IMR-90 (cell line): ENCODE measurements around the gene SBF1. TPM values are rescaled to one million over a fixed set of nuclear protein-coding genes. Genes with fewer than 3 reads are reported as not detected.
A peak's percentile ranks its signal among the peaks of the same experiment; 100 is the strongest.

Experiments used
- ATAC-seq: fragments of 200-7000 bp; cut with Tn5 transposase; 2 replicates; pipeline ENCODE4 v1.9.1; 2020; ENCODE audit warnings: low read depth, mild to moderate bottlenecking, moderate library complexity
- BruUV-seq: library from RNA; stranded (reverse); fragments of 400-500 nt; replicated peaks from 2 replicates; lab custom pipeline; 2021; lab: Mats Ljungman, UMichigan
- CTCF ChIA-PET: fragments of 300-600 bp; formaldehyde crosslinking; extraction: SDS; loops from one replicate; lab custom pipeline; 2021; ENCODE audit warnings: antibody characterized with exemption; lab: Yijun Ruan, JAX
- POLR2A ChIA-PET: fragments of 300-600 bp; sonication (Branson Sonifier 250); formaldehyde crosslinking; loops from one replicate; lab custom pipeline; 2022; ENCODE audit warnings: antibody characterized with exemption; ENCODE audit not compliant: unreplicated experiment; lab: Charles Lee
- DNase-seq: peaks from one replicate; pipeline ENCODE4 v3.0.0; 2013
- H2AFZ ChIP-seq: replicated peaks from 2 replicates; pipeline ENCODE3; 2013; ENCODE audit warnings: low read length, mild to moderate bottlenecking; ENCODE audit not compliant: poor library complexity
- H2AK5ac ChIP-seq: 2 replicates; pipeline ENCODE4 v1.6.1; 2013; ENCODE audit warnings: low read depth, low read length, inconsistent platforms
- H2AK9ac ChIP-seq: replicated peaks from 2 replicates; pipeline ENCODE3; 2013; ENCODE audit warnings: mild to moderate bottlenecking, low read depth, low read length, moderate library complexity; ENCODE audit not compliant: poor library complexity
- H2BK120ac ChIP-seq: 2 replicates; pipeline ENCODE4 v1.6.1; 2013; ENCODE audit warnings: low read depth, low read length, inconsistent platforms
- H2BK15ac ChIP-seq: 3 replicates; pipeline ENCODE4 v1.6.1; 2013; ENCODE audit warnings: low read depth, low read length, inconsistent platforms
- H2BK20ac ChIP-seq: 2 replicates; pipeline ENCODE4 v1.6.1; 2013; ENCODE audit warnings: low read depth, mild to moderate bottlenecking, inconsistent platforms, low read length, moderate library complexity
- H2BK5ac ChIP-seq: 2 replicates; pipeline ENCODE4 v1.6.1; 2013; ENCODE audit warnings: mild to moderate bottlenecking, low read depth, low read length, inconsistent platforms; ENCODE audit not compliant: poor library complexity, severe bottlenecking
- H3K14ac ChIP-seq: replicated peaks from 2 replicates; pipeline ENCODE4 v1.6.1; 2013; ENCODE audit warnings: low read depth, low read length, inconsistent platforms
- H3K18ac ChIP-seq: 2 replicates; pipeline ENCODE4 v1.6.1; 2013; ENCODE audit warnings: low read depth, low read length, control low read depth
- H3K23ac ChIP-seq: 2 replicates; pipeline ENCODE4 v1.6.1; 2013; ENCODE audit warnings: low read depth, low read length, inconsistent platforms
- H3K27ac ChIP-seq: 2 replicates; pipeline ENCODE4 v1.5.1; 2013; ENCODE audit warnings: mild to moderate bottlenecking, control low read depth, low read length; ENCODE audit not compliant: insufficient read depth
- H3K27me3 ChIP-seq: 2 replicates; pipeline ENCODE4 v1.6.1; 2013; ENCODE audit warnings: low read length; ENCODE audit not compliant: control insufficient read depth, insufficient read depth
- H3K36me3 ChIP-seq: 2 replicates; pipeline ENCODE4 v1.6.1; 2013; ENCODE audit warnings: low read length, mixed read lengths; ENCODE audit not compliant: control insufficient read depth, insufficient read depth
- H3K4ac ChIP-seq: 2 replicates; pipeline ENCODE4 v1.6.1; 2013; ENCODE audit warnings: low read depth, low read length, inconsistent platforms
- H3K4me1 ChIP-seq: 2 replicates; pipeline ENCODE4 v1.6.1; 2013; ENCODE audit warnings: low read length, mixed read lengths; ENCODE audit not compliant: control insufficient read depth, insufficient read depth
- H3K4me2 ChIP-seq: 2 replicates; pipeline ENCODE4 v1.6.1; 2013; ENCODE audit warnings: low read depth, mild to moderate bottlenecking, control low read depth, low read length, moderate library complexity
- H3K4me3 ChIP-seq: 2 replicates; pipeline ENCODE4 v1.5.1; 2013; ENCODE audit warnings: low read depth, mild to moderate bottlenecking, control low read depth, low read length, moderate library complexity; ENCODE audit not compliant: insufficient read depth
- H3K56ac ChIP-seq: 2 replicates; pipeline ENCODE4 v1.6.1; 2013; ENCODE audit warnings: low read length, inconsistent platforms; ENCODE audit not compliant: insufficient read depth; ENCODE audit errors: extremely low read depth
- H3K79me1 ChIP-seq, 2 experiments: 2 replicates each; pipeline ENCODE4 v1.6.1; 2013; ENCODE audit warnings: low read length in 2 of 2, inconsistent platforms in 1 of 2, low read depth in 1 of 2
- H3K9ac ChIP-seq: 2 replicates; pipeline ENCODE4 v1.6.1; 2013; ENCODE audit warnings: low read depth, low read length, control low read depth
- H3K9me1 ChIP-seq: 2 replicates; pipeline ENCODE4 v1.6.1; 2013; ENCODE audit warnings: low read length, inconsistent platforms; ENCODE audit not compliant: insufficient read depth
- H3K9me3 ChIP-seq: 2 replicates; pipeline ENCODE4 v1.6.1; 2013; ENCODE audit warnings: low read length; ENCODE audit not compliant: control insufficient read depth, insufficient read depth
- H4K20me1 ChIP-seq: 2 replicates; pipeline ENCODE4 v1.6.1; 2013; ENCODE audit warnings: low read length, inconsistent platforms; ENCODE audit not compliant: insufficient read depth
- H4K5ac ChIP-seq: 2 replicates; pipeline ENCODE4 v1.6.1; 2013; ENCODE audit warnings: mild to moderate bottlenecking, low read depth, low read length, control low read depth
- H4K8ac ChIP-seq, 2 experiments: 2 replicates each; pipeline ENCODE4 v1.6.1; 2013; ENCODE audit warnings: low read depth in 2 of 2, low read length in 2 of 2, control low read depth in 1 of 2, inconsistent platforms in 1 of 2
- H4K91ac ChIP-seq: 2 replicates; pipeline ENCODE4 v1.6.1; 2013; ENCODE audit warnings: low read depth, low read length, inconsistent platforms; ENCODE audit not compliant: insufficient read depth
- BHLHE40 ChIP-seq: fragments of 150-350 bp; IDR thresholded peaks from 2 replicates; pipeline ENCODE4 v1.6.1; 2016; ENCODE audit warnings: mild to moderate bottlenecking, low read depth, low read length
- CEBPB ChIP-seq: IDR thresholded peaks from 2 replicates; pipeline ENCODE4 v1.6.1; 2012; ENCODE audit warnings: low read depth, low read length, improper control_type of control experiment
- CHD1 ChIP-seq: IDR thresholded peaks from 2 replicates; pipeline ENCODE4 v1.6.1; 2012; ENCODE audit warnings: low read depth, low read length, improper control_type of control experiment
- FOS ChIP-seq: fragments of 150-350 bp; IDR thresholded peaks from 2 replicates; pipeline ENCODE4 v1.6.1; 2016; ENCODE audit warnings: low read depth, low read length
- MAFK ChIP-seq: IDR thresholded peaks from 2 replicates; pipeline ENCODE4 v1.6.1; 2012; ENCODE audit warnings: low read depth, low read length, improper control_type of control experiment
- MAZ ChIP-seq: IDR thresholded peaks from 2 replicates; pipeline ENCODE4 v1.6.1; 2012; ENCODE audit warnings: low read depth, mild to moderate bottlenecking, low read length, improper control_type of control experiment, moderate library complexity, borderline replicate concordance
- MXI1 ChIP-seq: IDR thresholded peaks from 2 replicates; pipeline ENCODE4 v1.6.1; 2012; ENCODE audit warnings: low read depth, mild to moderate bottlenecking, low read length, moderate library complexity, borderline replicate concordance
- NFE2L2 ChIP-seq: fragments of 150-350 bp; IDR thresholded peaks from 2 replicates; pipeline ENCODE4 v1.6.1; 2016; ENCODE audit warnings: low read depth, mild to moderate bottlenecking, low read length
- POLR2A ChIP-seq: IDR thresholded peaks from 2 replicates; pipeline ENCODE4 v1.6.1; 2012; ENCODE audit warnings: mild to moderate bottlenecking, low read depth, low read length
- RAD21 ChIP-seq: IDR thresholded peaks from 2 replicates; pipeline ENCODE4 v1.6.1; 2012; ENCODE audit warnings: low read length, improper control_type of control experiment
- RCOR1 ChIP-seq: IDR thresholded peaks from 2 replicates; pipeline ENCODE4 v1.6.1; 2012; ENCODE audit warnings: mild to moderate bottlenecking, low read length, improper control_type of control experiment; ENCODE audit not compliant: insufficient replicate concordance
- RFX5 ChIP-seq: IDR thresholded peaks from 2 replicates; pipeline ENCODE4 v1.8.0; 2012; ENCODE audit warnings: low read depth, mild to moderate bottlenecking, low read length, moderate library complexity
- SMC3 ChIP-seq: fragments of 150-350 bp; IDR thresholded peaks from 2 replicates; pipeline ENCODE4 v1.6.1; 2016; ENCODE audit warnings: low read depth, mild to moderate bottlenecking, antibody characterized with exemption, low read length, moderate library complexity
- WGBS, 2 experiments: methylation state at CpG; one replicate each; pipeline versions ENCODE4 v1.1.5 to v1.1.7; 2013; ENCODE audit warnings: missing lambda C conversion rate in 2 of 2; ENCODE audit not compliant: insufficient read length in 1 of 2; ENCODE audit errors: extremely low coverage in 2 of 2; 5-methylcytosine and 5-hydroxymethylcytosine counted together
- dilution Hi-C: fragments of 300-500 bp; cut with HindIII; formaldehyde crosslinking; loops from one replicate; pipeline ENCODE4 v1.14.3; 2018; ENCODE audit warnings: low sequenced_read_pairs; ENCODE audit not compliant: unreplicated experiment
- in situ Hi-C: fragments of 300-500 bp; cut with MboI; formaldehyde crosslinking; loops from 3 replicates; pipeline ENCODE4 v1.14.3; 2019; ENCODE audit warnings: low sequenced_read_pairs, inconsistent platforms, mixed read lengths
- intact Hi-C: fragments of 100-400 bp; cut with micrococcal nuclease; formaldehyde crosslinking; loops from 2 replicates; pipeline ENCODE4 v1.10.0; 2022
- polyA plus RNA-seq, 3 experiments: library from polyadenylated mRNA; depleted of rRNA; stranded (reverse); fragments of >200 nt; gene quantifications; 2 replicates each; pipeline ENCODE4 v1.2.3, GENCODE V29; 2012; ENCODE audit warnings: low replicate concordance in 1 of 3
- total RNA-seq: library from RNA; depleted of rRNA; stranded (reverse); fragments of >200 nt; gene quantifications from 2 replicates; pipeline ENCODE4 v1.2.3, GENCODE V29; 2012
- TF ChIP-seq, protein P1 (sequence below): conservative IDR thresholded peaks from 2 replicates; pipeline ENCODE4 v1.5.1; 2012; ENCODE audit warnings: mild to moderate bottlenecking, low read depth, low read length, improper control_type of control experiment
- TF ChIP-seq, protein P2 (sequence below): fragments of 150-350 bp; IDR thresholded peaks from 2 replicates; pipeline ENCODE4 v1.6.1; 2016; ENCODE audit warnings: low read depth, mild to moderate bottlenecking, low read length, moderate library complexity, borderline replicate concordance
- TF ChIP-seq, protein P3 (sequence below): fragments of 150-350 bp; IDR thresholded peaks from 2 replicates; pipeline ENCODE4 v1.6.1; 2017; ENCODE audit warnings: mild to moderate bottlenecking, antibody characterized with exemption, low read length, low read depth

The SBF1 gene
- total and polyA plus RNA-seq, 2 of the 4 experiments (the other 2 are of a cell fraction), result 21.5 to 33.2 TPM

DNA sequence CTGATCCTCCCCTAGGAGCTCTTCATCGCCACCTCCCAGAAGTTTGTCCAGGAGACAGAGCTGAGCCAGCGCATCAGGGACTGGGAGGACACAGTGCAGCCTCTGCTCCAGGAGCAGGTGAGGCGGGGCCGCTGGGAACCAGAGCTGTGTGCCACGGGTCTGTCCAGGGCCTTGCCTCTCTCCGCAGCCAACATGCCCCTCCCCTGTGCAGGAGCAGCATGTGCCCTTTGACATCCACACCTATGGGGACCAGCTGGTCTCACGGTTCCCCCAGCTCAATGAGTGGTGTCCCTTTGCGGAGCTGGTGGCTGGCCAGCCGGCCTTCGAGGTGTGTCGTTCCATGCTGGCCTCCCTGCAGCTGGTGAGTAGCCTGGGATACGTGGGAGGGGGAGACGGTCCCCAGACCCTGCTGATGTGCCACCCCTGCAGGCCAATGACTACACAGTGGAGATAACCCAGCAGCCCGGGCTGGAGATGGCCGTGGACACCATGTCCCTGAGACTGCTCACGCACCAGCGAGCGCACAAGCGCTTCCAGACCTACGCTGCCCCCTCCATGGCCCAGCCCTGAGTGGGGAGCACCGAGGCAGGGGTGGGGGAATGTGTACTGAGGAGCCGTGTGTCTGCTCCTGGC, 48.1 kb upstream of the SBF1 start:
- peaks cover 11 to 41% of the 10 kb centered on the region in 2 experiments for H3K79me1 ChIP-seq
- no peak overlapping the region for H2BK15ac ChIP-seq
- in situ Hi-C loops (no loop called here), dilution Hi-C loops (no loop called here), intact Hi-C loops (no loop called here)
- WGBS, 2 experiments, result 81% methylated on average over 7 of the region's 22 CpGs; no CpG with 5 or more reads in 1 of the 2 experiments
- no peak overlapping the region for H3K4me2 ChIP-seq
- H4K5ac ChIP-seq, result no peak overlapping the region
- peaks cover 13% of the 10 kb centered on the region for H3K4me1 ChIP-seq
- H2AK9ac ChIP-seq, result peak overlapping the region; percentile 25
- POLR2A ChIA-PET, result interaction anchor here (1.0 kb wide), 1 partner anchor 9 kb away, joined by 3 read pairs; no protein-coding TSS in a partner anchor
- no peak overlapping the region for H3K18ac ChIP-seq
- no TSS peak for BruUV-seq
- no peak overlapping the region for H3K27ac ChIP-seq
- H2BK20ac ChIP-seq, result no peak overlapping the region
- TF ChIP-seq NFE2L2 (no peak), POLR2A (no peak), RAD21 (no peak), MXI1 (no peak), CEBPB (no peak), MAZ (no peak), FOS (no peak), BHLHE40 (no peak), MAFK (no peak), CHD1 (no peak), RFX5 (no peak), RCOR1 (no peak), SMC3 (no peak)
- TF ChIP-seq, protein P1, sequence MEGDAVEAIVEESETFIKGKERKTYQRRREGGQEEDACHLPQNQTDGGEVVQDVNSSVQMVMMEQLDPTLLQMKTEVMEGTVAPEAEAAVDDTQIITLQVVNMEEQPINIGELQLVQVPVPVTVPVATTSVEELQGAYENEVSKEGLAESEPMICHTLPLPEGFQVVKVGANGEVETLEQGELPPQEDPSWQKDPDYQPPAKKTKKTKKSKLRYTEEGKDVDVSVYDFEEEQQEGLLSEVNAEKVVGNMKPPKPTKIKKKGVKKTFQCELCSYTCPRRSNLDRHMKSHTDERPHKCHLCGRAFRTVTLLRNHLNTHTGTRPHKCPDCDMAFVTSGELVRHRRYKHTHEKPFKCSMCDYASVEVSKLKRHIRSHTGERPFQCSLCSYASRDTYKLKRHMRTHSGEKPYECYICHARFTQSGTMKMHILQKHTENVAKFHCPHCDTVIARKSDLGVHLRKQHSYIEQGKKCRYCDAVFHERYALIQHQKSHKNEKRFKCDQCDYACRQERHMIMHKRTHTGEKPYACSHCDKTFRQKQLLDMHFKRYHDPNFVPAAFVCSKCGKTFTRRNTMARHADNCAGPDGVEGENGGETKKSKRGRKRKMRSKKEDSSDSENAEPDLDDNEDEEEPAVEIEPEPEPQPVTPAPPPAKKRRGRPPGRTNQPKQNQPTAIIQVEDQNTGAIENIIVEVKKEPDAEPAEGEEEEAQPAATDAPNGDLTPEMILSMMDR, result no peak
- TF ChIP-seq, protein P2, sequence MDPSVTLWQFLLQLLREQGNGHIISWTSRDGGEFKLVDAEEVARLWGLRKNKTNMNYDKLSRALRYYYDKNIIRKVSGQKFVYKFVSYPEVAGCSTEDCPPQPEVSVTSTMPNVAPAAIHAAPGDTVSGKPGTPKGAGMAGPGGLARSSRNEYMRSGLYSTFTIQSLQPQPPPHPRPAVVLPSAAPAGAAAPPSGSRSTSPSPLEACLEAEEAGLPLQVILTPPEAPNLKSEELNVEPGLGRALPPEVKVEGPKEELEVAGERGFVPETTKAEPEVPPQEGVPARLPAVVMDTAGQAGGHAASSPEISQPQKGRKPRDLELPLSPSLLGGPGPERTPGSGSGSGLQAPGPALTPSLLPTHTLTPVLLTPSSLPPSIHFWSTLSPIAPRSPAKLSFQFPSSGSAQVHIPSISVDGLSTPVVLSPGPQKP, result no peak
- TF ChIP-seq, protein P3, sequence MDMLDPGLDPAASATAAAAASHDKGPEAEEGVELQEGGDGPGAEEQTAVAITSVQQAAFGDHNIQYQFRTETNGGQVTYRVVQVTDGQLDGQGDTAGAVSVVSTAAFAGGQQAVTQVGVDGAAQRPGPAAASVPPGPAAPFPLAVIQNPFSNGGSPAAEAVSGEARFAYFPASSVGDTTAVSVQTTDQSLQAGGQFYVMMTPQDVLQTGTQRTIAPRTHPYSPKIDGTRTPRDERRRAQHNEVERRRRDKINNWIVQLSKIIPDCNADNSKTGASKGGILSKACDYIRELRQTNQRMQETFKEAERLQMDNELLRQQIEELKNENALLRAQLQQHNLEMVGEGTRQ, result no peak
- H3K9me3 ChIP-seq, result no peaks in the 10 kb centered on the region
- no peak overlapping the region for H3K56ac ChIP-seq
- no peak overlapping the region for H4K91ac ChIP-seq
- no peak overlapping the region for H2BK5ac ChIP-seq
- ATAC-seq, result no peak
- no peak overlapping the region for H3K4ac ChIP-seq
- CTCF ChIA-PET, result no interaction called here
- no peak overlapping the region for H4K8ac ChIP-seq
- peaks cover 38% of the 10 kb centered on the region for H3K36me3 ChIP-seq
- no peak overlapping the region for H3K14ac ChIP-seq
- no peak overlapping the region for H3K23ac ChIP-seq
- no peak overlapping the region for H3K4me3 ChIP-seq
- H2AFZ ChIP-seq, result no peak overlapping the region
- H2BK120ac ChIP-seq, result no peak overlapping the region
- H3K27me3 ChIP-seq, result no peaks in the 10 kb centered on the region
- no peak overlapping the region for H3K9ac ChIP-seq
- peaks cover 19% of the 10 kb centered on the region for H4K20me1 ChIP-seq
- no peak overlapping the region for H2AK5ac ChIP-seq
- peaks cover 12% of the 10 kb centered on the region for H3K9me1 ChIP-seq
- no peak for DNase-seq
